ENCODE data around the gene TTC12. TPM values are rescaled to one million over a fixed set of nuclear protein-coding genes. Genes with fewer than 3 reads are reported as not detected.

The TTC12 gene
- total and polyA plus RNA-seq, 8 donors, result 3.7 to 58.9 (median 11.1) TPM

GRCh38 chr11:113396690-113397089, 82.3 kb downstream of the TTC12 start:
- Histone ChIP-seq H3K4me3 (no peak overlapping the region), H3K27ac (no peak overlapping the region), H3K4me1 (no peaks in the 10 kb centered on the region), H3K36me3 (no peaks in the 10 kb centered on the region), H3K27me3 (peaks cover 0 to 3% (median 0%) of the 10 kb centered on the region in 3 donors), H3K9me3 (no peaks in the 10 kb centered on the region)
- DNase-seq, result no peak
- WGBS, 5 donors, result 44 to 90% (median 56%) methylated on average over 1 of the region's 1 CpG
- TF ChIP-seq EP300 (IDR thresholded peaks at IDR 0.05), result no peak
- no peak for TF ChIP-seq POLR2A (IDR thresholded peaks at IDR 0.05)
- no peak for TF ChIP-seq POLR2AphosphoS5 (IDR thresholded peaks at IDR 0.05)
- TF ChIP-seq CTCF (IDR thresholded peaks at IDR 0.05), result no peak
- intact Hi-C loops (cut with DNase I; ENCODE audit: low total_unique reads), result no loop called here

GRCh38 chr11:113397212-113397611, 82.8 kb downstream of the TTC12 start:
- Histone ChIP-seq H3K27me3 (no peaks in the 10 kb centered on the region), H3K4me3 (no peak overlapping the region), H3K9me3 (no peaks in the 10 kb centered on the region), H3K4me1 (no peaks in the 10 kb centered on the region), H3K27ac (no peak overlapping the region), H3K36me3 (no peaks in the 10 kb centered on the region)
- TF ChIP-seq EP300 (IDR thresholded peaks at IDR 0.05), result no peak
- no peak for TF ChIP-seq POLR2A (IDR thresholded peaks at IDR 0.05)
- no peak for TF ChIP-seq POLR2AphosphoS5 (IDR thresholded peaks at IDR 0.05)
- no peak for TF ChIP-seq CTCF (IDR thresholded peaks at IDR 0.05)
- intact Hi-C loops (cut with DNase I; ENCODE audit: low total_unique reads), result no loop called here
- no peak for DNase-seq
- WGBS, 5 donors, result 77 to 88% (median 87%) methylated on average over 6 to 7 of the region's 7 CpGs

GRCh38 chr11:113397821-113398220, 83.4 kb downstream of the TTC12 start:
- TF ChIP-seq CTCF (IDR thresholded peaks at IDR 0.05) (no peak), POLR2AphosphoS5 (IDR thresholded peaks at IDR 0.05) (no peak), EP300 (IDR thresholded peaks at IDR 0.05) (no peak), POLR2A (IDR thresholded peaks at IDR 0.05) (no peak)
- Histone ChIP-seq H3K9me3 (no peaks in the 10 kb centered on the region), H3K36me3 (no peaks in the 10 kb centered on the region), H3K27me3 (no peaks in the 10 kb centered on the region), H3K4me1 (no peaks in the 10 kb centered on the region), H3K27ac (no peak overlapping the region), H3K4me3 (no peak overlapping the region)
- DNase-seq, result no peak
- WGBS, 5 donors, result 88 to 94% (median 89%) methylated on average over 4 of the region's 4 CpGs
- intact Hi-C loops (cut with DNase I; ENCODE audit: low total_unique reads), result no loop called here

GRCh38 chr11:113398669-113399430, 84.5 kb downstream of the TTC12 start:
- H3K36me3 ChIP-seq, result no peaks in the 10 kb centered on the region
- no peak for DNase-seq
- 80 to 89% (median 84%) methylated on average over 24 of the region's 24 CpGs for WGBS, 5 donors
- H3K4me3 ChIP-seq, result no peak overlapping the region
- H3K9me3 ChIP-seq, result no peaks in the 10 kb centered on the region
- no peaks in the 10 kb centered on the region for H3K27me3 ChIP-seq
- H3K27ac ChIP-seq, result no peak overlapping the region
- TF ChIP-seq CTCF (IDR thresholded peaks at IDR 0.05) (no peak), POLR2AphosphoS5 (IDR thresholded peaks at IDR 0.05) (no peak), POLR2A (IDR thresholded peaks at IDR 0.05) (no peak), EP300 (IDR thresholded peaks at IDR 0.05) (no peak)
- H3K4me1 ChIP-seq, result no peaks in the 10 kb centered on the region
- intact Hi-C loops (cut with DNase I; ENCODE audit: low total_unique reads), result no loop called here
